ENCODE data around the gene R3HDM2. TPM values are rescaled to one million over a fixed set of nuclear protein-coding genes. Genes with fewer than 3 reads are reported as not detected.

The R3HDM2 gene
- total RNA-seq, 4 donors from 2014 or later = 43.4 to 97.6 (median 65.1) TPM

DNA sequence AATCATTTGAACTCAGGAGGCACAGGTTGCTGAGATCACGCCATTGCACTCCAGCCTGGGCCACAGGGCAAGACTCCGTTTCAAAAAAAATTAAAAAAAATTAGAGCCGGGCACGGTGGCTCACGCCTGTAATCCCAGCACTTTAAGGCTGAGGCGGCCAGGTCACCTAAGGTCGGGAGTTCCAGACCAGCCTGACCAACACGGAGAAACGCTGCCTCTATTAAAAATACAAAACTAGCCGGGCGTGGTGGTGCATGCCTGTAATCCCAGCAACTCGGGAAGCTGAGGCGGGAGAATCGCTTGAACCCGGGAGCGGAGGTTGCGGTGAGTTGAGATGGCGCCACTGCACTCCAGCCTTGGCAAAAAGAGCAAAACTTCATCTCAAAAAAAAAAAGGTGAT is 35.7 kb downstream of the R3HDM2 start:
- no peak overlapping the region for H3K4me3 ChIP-seq
- no peaks in the 10 kb centered on the region for H3K27me3 ChIP-seq
- H3K36me3 ChIP-seq = peaks cover 27% of the 10 kb centered on the region
- H3K9me3 ChIP-seq = no peaks in the 10 kb centered on the region
- no peak overlapping the region for H3K27ac ChIP-seq
- WGBS = 96% methylated on average over 18 of the region's 18 CpGs
- TF ChIP-seq POLR2AphosphoS5 (IDR thresholded peaks at IDR 0.05) = no peak
- TF ChIP-seq EP300 (IDR thresholded peaks at IDR 0.05) = no peak
- TF ChIP-seq, protein P1, sequence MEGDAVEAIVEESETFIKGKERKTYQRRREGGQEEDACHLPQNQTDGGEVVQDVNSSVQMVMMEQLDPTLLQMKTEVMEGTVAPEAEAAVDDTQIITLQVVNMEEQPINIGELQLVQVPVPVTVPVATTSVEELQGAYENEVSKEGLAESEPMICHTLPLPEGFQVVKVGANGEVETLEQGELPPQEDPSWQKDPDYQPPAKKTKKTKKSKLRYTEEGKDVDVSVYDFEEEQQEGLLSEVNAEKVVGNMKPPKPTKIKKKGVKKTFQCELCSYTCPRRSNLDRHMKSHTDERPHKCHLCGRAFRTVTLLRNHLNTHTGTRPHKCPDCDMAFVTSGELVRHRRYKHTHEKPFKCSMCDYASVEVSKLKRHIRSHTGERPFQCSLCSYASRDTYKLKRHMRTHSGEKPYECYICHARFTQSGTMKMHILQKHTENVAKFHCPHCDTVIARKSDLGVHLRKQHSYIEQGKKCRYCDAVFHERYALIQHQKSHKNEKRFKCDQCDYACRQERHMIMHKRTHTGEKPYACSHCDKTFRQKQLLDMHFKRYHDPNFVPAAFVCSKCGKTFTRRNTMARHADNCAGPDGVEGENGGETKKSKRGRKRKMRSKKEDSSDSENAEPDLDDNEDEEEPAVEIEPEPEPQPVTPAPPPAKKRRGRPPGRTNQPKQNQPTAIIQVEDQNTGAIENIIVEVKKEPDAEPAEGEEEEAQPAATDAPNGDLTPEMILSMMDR (IDR thresholded peaks at IDR 0.05) = no peak
- no peak for DNase-seq (ENCODE audit: low spot score in 2 of 2)
- H3K4me1 ChIP-seq = no peaks in the 10 kb centered on the region

DNA sequence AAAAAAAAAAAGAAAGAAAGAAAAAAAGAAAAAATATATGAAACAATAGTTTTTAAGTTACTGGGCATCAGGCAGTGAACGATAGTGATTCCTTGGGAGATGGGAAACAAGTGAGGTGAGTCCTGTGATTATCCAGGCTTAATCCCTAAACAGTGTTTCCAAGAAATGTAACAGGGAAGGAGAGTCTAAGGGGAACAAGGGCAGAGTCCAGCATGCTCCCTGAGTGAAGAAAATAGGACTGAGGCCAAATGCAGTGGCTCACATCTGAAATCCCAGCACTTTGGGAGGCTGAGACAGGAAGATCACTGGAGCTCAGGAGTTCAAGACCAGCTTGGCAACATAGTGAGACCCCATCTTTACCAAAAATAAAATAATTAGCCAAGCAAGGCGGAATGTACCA is 40.7 kb downstream of the R3HDM2 start:
- DNase-seq (ENCODE audit: low spot score in 2 of 2) = no peak
- Histone ChIP-seq H3K9me3 (no peaks in the 10 kb centered on the region), H3K36me3 (peaks cover 35% of the 10 kb centered on the region), H3K4me1 (no peaks in the 10 kb centered on the region), H3K4me3 (no peak overlapping the region), H3K27ac (no peak overlapping the region), H3K27me3 (no peaks in the 10 kb centered on the region)
- WGBS = 88% methylated on average over 2 of the region's 2 CpGs
- TF ChIP-seq EP300 (IDR thresholded peaks at IDR 0.05) = no peak
- TF ChIP-seq, protein P1 (IDR thresholded peaks at IDR 0.05) = no peak
- no peak for TF ChIP-seq POLR2A (IDR thresholded peaks at IDR 0.05)
- no peak for TF ChIP-seq POLR2AphosphoS5 (IDR thresholded peaks at IDR 0.05)

DNA sequence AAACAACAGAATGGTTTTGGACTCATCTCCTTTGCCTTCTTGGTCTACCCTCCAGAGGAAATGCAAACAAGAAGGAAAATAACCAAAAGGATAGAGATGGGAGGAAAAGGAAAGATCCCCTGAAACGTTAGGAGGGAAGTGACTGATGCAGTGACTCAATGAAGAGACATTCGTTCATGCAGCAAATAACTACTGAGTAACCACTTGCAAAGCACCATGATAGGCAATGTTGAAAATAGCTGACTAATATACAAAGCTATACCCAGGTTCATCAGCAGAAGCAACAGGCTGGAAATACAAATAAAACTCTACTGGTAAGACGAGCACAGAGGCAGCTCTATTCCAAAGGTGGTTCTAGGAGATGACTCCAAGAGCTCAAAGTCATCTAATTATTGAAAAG is 41.8 kb downstream of the R3HDM2 start:
- no peak for DNase-seq (ENCODE audit: low spot score in 2 of 2)
- 37% methylated on average over 3 of the region's 3 CpGs for WGBS
- no peaks in the 10 kb centered on the region for H3K27me3 ChIP-seq
- H3K9me3 ChIP-seq = no peaks in the 10 kb centered on the region
- no peaks in the 10 kb centered on the region for H3K4me1 ChIP-seq
- peaks cover 26% of the 10 kb centered on the region for H3K36me3 ChIP-seq
- H3K27ac ChIP-seq = no peak overlapping the region
- TF ChIP-seq EP300 (IDR thresholded peaks at IDR 0.05) (no peak), POLR2AphosphoS5 (IDR thresholded peaks at IDR 0.05) (no peak), POLR2A (IDR thresholded peaks at IDR 0.05) (no peak)
- TF ChIP-seq, protein P1 (IDR thresholded peaks at IDR 0.05) = no peak
- H3K4me3 ChIP-seq = no peak overlapping the region

DNA sequence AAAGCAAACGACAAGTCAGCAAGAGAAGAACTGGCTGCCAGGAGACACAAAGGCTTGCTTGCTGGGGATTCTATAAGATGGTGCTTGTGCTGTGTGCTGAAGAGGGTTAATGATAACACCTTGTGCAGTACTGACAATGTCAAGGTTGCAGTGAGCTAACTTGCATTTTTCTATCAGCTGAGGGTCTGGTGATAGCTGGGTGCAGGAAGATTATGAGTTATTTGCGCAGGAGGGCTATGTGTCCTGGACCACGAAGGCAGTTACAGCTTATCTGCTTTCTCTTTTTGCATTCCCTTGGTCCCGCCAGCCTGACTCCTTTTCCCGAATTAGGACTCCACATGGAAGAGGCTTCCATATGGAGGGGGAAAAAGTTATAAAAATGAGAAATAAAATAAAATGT is 42.4 kb downstream of the R3HDM2 start:
- Histone ChIP-seq H3K4me1 (no peaks in the 10 kb centered on the region), H3K9me3 (no peaks in the 10 kb centered on the region), H3K27me3 (no peaks in the 10 kb centered on the region), H3K4me3 (no peak overlapping the region), H3K27ac (no peak overlapping the region), H3K36me3 (peaks cover 23% of the 10 kb centered on the region)
- 93% methylated on average over 5 of the region's 5 CpGs for WGBS
- no peak for DNase-seq (ENCODE audit: low spot score in 2 of 2)
- no peak for TF ChIP-seq EP300 (IDR thresholded peaks at IDR 0.05)

DNA sequence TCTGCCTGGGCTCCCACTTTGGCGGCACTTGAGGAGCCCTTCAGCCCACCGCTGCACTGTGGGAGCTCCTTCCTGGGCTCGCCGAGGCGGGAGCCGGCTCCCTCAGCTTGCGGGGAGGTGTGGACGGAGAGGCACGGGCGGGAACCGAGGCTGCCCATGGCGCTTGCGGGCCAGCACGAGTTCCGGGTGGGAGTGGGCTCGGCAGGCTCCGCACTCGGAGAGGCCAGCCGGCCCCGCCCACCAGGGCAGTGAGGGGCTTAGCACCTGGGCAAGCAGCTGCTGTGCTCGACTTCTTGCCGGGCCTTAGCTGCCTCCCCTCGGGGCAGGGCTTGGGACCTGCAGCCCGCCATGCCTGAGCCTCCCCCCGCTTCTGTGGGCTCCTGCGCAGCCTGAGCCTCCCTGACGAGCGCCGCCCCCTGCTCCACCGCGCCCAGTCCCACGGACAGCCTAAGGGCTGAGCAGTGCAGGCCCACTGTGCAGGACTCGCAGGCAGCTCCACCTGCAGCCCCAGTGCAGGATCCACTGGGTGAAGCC is 44.6 kb downstream of the R3HDM2 start:
- Histone ChIP-seq H3K4me3 (no peak overlapping the region), H3K27me3 (no peaks in the 10 kb centered on the region), H3K36me3 (peaks cover 15% of the 10 kb centered on the region), H3K4me1 (no peaks in the 10 kb centered on the region), H3K9me3 (no peaks in the 10 kb centered on the region), H3K27ac (no peak overlapping the region)
- TF ChIP-seq POLR2A (IDR thresholded peaks at IDR 0.05) (no peak), EP300 (IDR thresholded peaks at IDR 0.05) (no peak), POLR2AphosphoS5 (IDR thresholded peaks at IDR 0.05) (no peak)
- TF ChIP-seq, protein P1 (IDR thresholded peaks at IDR 0.05) = no peak
- no peak for DNase-seq (ENCODE audit: low spot score in 2 of 2)
- 100% methylated on average over 11 of the region's 33 CpGs for WGBS

DNA sequence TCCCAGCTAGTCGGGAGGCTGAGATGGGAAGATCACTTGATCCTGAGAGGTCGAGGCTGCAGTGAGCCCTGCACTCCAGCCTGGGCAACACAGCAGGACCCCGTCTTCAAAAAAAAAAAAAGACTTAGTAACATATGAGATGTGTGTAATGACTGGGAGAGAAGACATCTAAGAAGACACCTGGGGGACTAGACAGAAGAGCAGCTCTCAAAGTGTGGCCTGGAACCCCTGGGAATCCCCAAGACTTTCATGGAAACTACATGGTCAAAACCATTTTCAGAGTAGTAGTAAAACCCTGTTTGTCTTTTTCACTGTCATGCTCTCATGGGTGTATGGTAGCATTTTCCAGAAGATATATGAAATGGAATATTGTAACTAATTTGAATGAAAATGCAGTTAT is 45.3 kb downstream of the R3HDM2 start:
- H3K27ac ChIP-seq = no peak overlapping the region
- H3K4me3 ChIP-seq = no peak overlapping the region
- no peak for DNase-seq (ENCODE audit: low spot score in 2 of 2)
- H3K9me3 ChIP-seq = no peaks in the 10 kb centered on the region
- H3K27me3 ChIP-seq = no peaks in the 10 kb centered on the region
- TF ChIP-seq POLR2AphosphoS5 (IDR thresholded peaks at IDR 0.05) (no peak), EP300 (IDR thresholded peaks at IDR 0.05) (no peak), POLR2A (IDR thresholded peaks at IDR 0.05) (no peak)
- TF ChIP-seq, protein P1 (IDR thresholded peaks at IDR 0.05) = no peak
- H3K4me1 ChIP-seq = no peaks in the 10 kb centered on the region
- H3K36me3 ChIP-seq = peaks cover 15% of the 10 kb centered on the region
- WGBS = 94% methylated on average over 3 of the region's 3 CpGs

Measured in suprapubic skin (tissue), 4 donors.